Fibroblast of skin of scalp (primary cell): ENCODE results near the gene SPATA33.
"Not testable (repeated sequence)": the region's sequence is repeated elsewhere in the genome, so short reads cannot be mapped to it uniquely, and the experiment has no call there.

Source experiments
- DNase-seq: peaks from one replicate; pipeline ENCODE4 v3.0.0-alpha.2; 2013

SPATA33 gene

GRCh38 chr16:89629827-89630610, 27.6 kb upstream of the SPATA33 start:
- no peak for DNase-seq

- peak; percentile 77 for DNase-seq
Measured at GRCh38 chr16:89633064-89633631, 24.5 kb upstream of the SPATA33 start.

GRCh38 chr16:89634463-89635385, 22.9 kb upstream of the SPATA33 start:
- not testable (repeated sequence) for DNase-seq

GRCh38 chr16:89636663-89637062, 21.0 kb upstream of the SPATA33 start:
- no peak for DNase-seq

GRCh38 chr16:89637379-89637778, 20.3 kb upstream of the SPATA33 start:
- no peak for DNase-seq

GRCh38 chr16:89638455-89638854, 19.2 kb upstream of the SPATA33 start:
- DNase-seq: no peak

- no peak for DNase-seq
Measured at GRCh38 chr16:89639385-89639784, 18.3 kb upstream of the SPATA33 start.

- DNase-seq: no peak
Measured at GRCh38 chr16:89641458-89642119, 16.0 kb upstream of the SPATA33 start.

GRCh38 chr16:89642574-89642973, 15.1 kb upstream of the SPATA33 start:
- DNase-seq: no peak

- no peak for DNase-seq
Measured at GRCh38 chr16:89643769-89644300, 13.8 kb upstream of the SPATA33 start.

GRCh38 chr16:89645122-89645521, 12.5 kb upstream of the SPATA33 start:
- no peak for DNase-seq

GRCh38 chr16:89646270-89646669, 11.4 kb upstream of the SPATA33 start:
- no peak for DNase-seq

GRCh38 chr16:89646906-89647305, 10.7 kb upstream of the SPATA33 start:
- no peak for DNase-seq

- no peak for DNase-seq
Measured at GRCh38 chr16:89651584-89651983, 6.1 kb upstream of the SPATA33 start.

GRCh38 chr16:89653656-89654295, 3.9 kb upstream of the SPATA33 start:
- DNase-seq: no peak

- no peak for DNase-seq
Measured at GRCh38 chr16:89655062-89655643, 2.5 kb upstream of the SPATA33 start.

GRCh38 chr16:89656435-89657121, 1.1 kb upstream of the SPATA33 start:
- no peak for DNase-seq

GRCh38 chr16:89658221-89658879, 714 bp downstream of the SPATA33 start:
- DNase-seq: no peak

- DNase-seq: no peak
Measured at GRCh38 chr16:89660146-89660545, 2.5 kb downstream of the SPATA33 start.

GRCh38 chr16:89661215-89661614, 3.6 kb downstream of the SPATA33 start:
- no peak for DNase-seq
